ENCODE data around the gene SCAMP4.
"Not testable (repeated sequence)": the region's sequence is repeated elsewhere in the genome, so short reads cannot be mapped to it uniquely, and the experiment has no call there.

DNA sequence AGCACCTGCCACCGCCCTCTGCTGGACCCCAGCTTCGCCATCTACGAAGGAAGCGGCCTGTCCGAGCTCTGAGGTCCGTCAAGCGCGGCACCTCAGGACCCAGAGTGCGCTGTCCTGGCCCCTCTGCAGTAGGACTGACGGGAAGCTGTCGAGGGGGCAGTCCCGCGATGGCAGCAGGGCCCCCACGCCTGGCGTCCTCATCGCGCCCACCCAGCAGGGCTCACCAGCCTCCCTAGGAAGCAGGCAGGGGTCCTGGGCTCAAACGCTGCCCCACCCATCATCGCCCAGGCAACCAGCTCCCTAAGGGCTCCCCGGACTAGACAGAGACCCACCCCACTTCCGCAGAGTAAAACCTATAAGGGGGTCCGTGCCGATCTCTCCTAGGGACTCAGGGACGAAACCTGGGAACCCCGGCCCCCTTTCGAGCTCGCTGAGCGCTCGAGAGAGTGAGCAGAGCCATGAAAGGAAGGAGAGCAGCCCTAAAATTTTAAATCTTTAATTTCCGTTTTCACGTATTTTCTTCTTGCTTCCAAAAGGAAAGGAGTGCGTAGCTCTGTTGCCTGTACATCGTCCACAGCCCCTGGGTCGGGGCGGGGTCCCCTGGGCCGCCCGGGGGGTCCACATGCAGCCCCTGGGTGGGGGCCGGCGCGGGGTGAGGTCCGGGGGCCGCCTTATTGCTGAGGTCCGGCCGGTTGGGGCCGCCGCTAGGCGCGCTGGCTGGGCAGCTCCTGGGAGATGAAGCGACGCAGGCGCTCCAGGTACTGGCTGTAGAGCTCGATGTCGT is 28.5 kb upstream of the SCAMP4 start:
- TF ChIP-seq, protein P1, sequence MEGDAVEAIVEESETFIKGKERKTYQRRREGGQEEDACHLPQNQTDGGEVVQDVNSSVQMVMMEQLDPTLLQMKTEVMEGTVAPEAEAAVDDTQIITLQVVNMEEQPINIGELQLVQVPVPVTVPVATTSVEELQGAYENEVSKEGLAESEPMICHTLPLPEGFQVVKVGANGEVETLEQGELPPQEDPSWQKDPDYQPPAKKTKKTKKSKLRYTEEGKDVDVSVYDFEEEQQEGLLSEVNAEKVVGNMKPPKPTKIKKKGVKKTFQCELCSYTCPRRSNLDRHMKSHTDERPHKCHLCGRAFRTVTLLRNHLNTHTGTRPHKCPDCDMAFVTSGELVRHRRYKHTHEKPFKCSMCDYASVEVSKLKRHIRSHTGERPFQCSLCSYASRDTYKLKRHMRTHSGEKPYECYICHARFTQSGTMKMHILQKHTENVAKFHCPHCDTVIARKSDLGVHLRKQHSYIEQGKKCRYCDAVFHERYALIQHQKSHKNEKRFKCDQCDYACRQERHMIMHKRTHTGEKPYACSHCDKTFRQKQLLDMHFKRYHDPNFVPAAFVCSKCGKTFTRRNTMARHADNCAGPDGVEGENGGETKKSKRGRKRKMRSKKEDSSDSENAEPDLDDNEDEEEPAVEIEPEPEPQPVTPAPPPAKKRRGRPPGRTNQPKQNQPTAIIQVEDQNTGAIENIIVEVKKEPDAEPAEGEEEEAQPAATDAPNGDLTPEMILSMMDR (IDR thresholded peaks at IDR 0.05) = not testable (repeated sequence)
- not testable (repeated sequence) for TF ChIP-seq POLR2A, POLR2AphosphoS5 (IDR thresholded peaks at IDR 0.05)
